ENCODE data around the gene IL1RL1.

IL1RL1 gene

DNA sequence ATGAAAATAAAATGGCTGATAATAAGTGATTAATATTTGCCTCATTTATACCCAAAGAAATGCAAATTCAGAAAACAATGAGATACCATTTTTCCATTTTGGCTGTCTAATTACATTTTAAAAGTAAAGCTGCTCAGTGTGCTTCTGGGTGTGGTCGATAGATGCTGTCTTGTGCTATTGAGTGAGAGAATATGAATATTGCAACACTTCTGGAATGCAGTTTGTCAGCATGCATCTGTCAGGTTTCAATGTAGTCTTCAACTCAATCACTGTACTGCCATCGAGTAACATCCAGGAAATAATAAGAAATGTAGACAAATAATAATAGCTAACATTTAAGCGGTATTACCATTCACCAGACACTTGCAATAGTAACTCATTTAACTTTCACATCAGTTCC, 48.2 kb downstream of the IL1RL1 start:
- TF ChIP-seq, protein P1, sequence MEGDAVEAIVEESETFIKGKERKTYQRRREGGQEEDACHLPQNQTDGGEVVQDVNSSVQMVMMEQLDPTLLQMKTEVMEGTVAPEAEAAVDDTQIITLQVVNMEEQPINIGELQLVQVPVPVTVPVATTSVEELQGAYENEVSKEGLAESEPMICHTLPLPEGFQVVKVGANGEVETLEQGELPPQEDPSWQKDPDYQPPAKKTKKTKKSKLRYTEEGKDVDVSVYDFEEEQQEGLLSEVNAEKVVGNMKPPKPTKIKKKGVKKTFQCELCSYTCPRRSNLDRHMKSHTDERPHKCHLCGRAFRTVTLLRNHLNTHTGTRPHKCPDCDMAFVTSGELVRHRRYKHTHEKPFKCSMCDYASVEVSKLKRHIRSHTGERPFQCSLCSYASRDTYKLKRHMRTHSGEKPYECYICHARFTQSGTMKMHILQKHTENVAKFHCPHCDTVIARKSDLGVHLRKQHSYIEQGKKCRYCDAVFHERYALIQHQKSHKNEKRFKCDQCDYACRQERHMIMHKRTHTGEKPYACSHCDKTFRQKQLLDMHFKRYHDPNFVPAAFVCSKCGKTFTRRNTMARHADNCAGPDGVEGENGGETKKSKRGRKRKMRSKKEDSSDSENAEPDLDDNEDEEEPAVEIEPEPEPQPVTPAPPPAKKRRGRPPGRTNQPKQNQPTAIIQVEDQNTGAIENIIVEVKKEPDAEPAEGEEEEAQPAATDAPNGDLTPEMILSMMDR (conservative IDR thresholded peaks at IDR 0.05; ENCODE audit: low read depth): no peak
- no peak overlapping the region for H3K27ac ChIP-seq
- peak; percentile 30 for DNase-seq (ENCODE audit: low spot score)
- POLR2A ChIA-PET (ENCODE audit: low non-redundant PET): interaction anchor here (0.6 kb wide), 1 partner anchor 99 kb away, joined by 3 read pairs; no protein-coding TSS in a partner anchor
- CTCF ChIA-PET: interaction anchor here (0.6 kb wide), 1 partner anchor 17 kb away, joined by 4 read pairs; no protein-coding TSS in a partner anchor

DNA sequence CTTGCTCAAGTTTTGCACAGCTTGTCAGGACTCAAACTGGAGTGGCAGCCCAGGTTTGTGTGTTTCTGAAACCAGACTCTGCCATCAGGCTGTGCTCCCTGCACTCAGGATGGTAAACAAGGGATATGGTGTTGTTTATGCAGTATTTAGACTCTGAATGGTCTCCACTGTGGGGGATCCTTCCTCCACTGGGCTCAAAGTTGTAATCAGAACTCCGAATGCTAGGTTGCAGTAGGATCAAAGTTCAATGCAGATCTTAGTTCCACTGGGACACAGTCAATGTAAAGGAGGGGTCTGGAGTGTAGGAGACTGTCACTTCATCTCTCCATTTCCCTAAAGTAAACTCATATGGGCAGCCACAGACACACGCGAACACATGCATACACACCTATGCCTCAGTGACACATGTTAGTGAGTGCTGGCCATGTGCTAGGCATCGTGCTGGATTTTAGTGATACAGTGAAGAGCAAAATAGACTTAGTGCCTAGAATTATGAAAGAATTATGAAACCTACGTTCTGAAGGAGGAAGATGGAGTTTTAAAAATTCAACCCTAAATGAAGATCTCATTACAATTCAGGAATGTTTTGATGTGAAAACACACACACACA, 50.4 kb downstream of the IL1RL1 start:
- H3K27ac ChIP-seq: no peak overlapping the region
- ChIA-PET POLR2A (ENCODE audit: low non-redundant PET) (no interaction called here), CTCF (no interaction called here)
- no peak for DNase-seq (ENCODE audit: low spot score)
- TF ChIP-seq, protein P1 (conservative IDR thresholded peaks at IDR 0.05; ENCODE audit: low read depth): no peak

DNA sequence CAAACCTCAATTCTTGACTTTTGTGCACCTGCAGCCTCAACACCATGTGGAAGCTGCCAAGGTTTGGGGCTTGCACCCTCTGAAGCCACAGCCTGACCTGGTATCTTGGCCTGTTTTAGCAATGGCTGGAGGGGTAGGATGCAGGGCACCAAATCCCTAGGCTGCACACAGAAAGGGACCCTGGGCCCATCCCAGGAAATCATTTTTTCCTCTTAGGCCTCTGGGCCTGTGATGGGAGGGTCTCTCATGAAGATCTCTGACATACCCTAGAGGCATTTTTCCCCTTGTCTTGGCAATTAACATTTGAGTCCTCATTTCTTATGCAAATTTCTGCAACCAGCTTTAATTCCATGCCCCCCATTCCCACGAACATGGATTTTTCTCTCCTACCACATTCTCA, 54.4 kb downstream of the IL1RL1 start:
- H3K27ac ChIP-seq: no peak overlapping the region
- DNase-seq (ENCODE audit: low spot score): no peak
- ChIA-PET CTCF (no interaction called here), POLR2A (ENCODE audit: low non-redundant PET) (no interaction called here)
- TF ChIP-seq, protein P1 (conservative IDR thresholded peaks at IDR 0.05; ENCODE audit: low read depth): no peak

DNA sequence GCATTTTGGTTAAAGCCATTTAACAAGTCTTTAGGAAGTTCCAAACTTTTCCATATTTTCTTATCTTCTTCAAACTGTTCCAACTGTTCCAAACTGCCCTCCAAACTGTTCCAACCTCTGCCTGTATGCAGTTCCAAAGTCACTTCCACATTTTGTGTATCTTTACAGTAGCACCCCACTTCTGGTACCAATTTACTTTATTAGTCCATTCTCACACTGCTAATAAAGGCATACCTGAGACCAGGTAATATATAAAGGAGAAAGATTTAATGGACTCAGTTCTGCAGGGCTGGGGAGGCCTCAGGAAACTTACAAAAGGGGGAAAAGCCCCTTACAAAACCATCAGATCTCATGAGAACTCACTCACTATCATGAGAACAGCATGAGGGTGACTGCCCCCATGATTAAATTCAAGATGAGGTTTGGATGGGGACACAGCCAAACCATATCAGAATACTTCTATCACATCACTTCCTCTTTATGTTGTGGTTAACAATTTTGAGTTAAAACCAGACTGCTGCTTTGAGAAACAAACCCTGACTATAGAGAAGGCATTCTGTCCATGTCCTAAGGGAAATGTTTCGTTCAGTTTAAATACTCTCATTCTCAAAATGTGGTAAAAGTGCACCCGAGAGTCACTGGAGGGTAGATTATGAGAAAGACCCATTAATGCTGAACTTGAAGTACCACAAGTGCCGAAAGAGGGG, 55.2 kb downstream of the IL1RL1 start:
- TF ChIP-seq, protein P1 (conservative IDR thresholded peaks at IDR 0.05; ENCODE audit: low read depth): no peak
- DNase-seq (ENCODE audit: low spot score): no peak
- CTCF ChIA-PET: no interaction called here
- POLR2A ChIA-PET (ENCODE audit: low non-redundant PET): no interaction called here
- no peak overlapping the region for H3K27ac ChIP-seq

DNA sequence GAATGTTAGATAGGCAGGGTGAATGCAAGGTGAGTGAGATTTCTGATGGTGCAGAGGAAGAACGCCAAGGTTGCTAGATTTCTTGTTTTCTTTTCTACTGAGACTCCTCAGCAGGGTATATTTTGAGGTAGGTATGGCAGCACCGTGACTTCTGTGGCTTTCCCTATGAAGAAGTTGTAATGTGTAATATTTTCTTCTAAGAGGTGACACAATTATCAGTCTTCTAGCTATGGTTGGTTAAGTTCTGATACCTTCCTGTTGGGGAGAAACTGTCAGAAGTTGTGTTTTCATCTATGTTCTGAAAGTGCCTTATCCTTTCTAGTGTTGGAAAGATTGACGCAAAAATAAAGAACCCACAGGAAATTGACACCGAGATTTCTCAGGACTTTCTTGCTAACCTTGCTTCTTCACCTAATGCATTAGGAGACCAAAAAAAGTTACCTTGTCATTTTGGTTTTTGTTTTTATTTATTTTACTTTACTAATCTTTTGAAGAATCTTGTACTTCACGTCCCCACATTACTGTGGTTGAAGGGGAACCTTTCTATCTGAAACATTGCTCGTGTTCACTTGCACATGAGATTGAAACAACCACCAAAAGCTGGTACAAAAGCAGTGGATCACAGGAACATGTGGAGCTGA, 56.1 kb downstream of the IL1RL1 start:
- ChIA-PET CTCF (no interaction called here), POLR2A (ENCODE audit: low non-redundant PET) (no interaction called here)
- H3K27ac ChIP-seq: no peak overlapping the region
- TF ChIP-seq, protein P1 (conservative IDR thresholded peaks at IDR 0.05; ENCODE audit: low read depth): no peak
- no peak for DNase-seq (ENCODE audit: low spot score)

DNA sequence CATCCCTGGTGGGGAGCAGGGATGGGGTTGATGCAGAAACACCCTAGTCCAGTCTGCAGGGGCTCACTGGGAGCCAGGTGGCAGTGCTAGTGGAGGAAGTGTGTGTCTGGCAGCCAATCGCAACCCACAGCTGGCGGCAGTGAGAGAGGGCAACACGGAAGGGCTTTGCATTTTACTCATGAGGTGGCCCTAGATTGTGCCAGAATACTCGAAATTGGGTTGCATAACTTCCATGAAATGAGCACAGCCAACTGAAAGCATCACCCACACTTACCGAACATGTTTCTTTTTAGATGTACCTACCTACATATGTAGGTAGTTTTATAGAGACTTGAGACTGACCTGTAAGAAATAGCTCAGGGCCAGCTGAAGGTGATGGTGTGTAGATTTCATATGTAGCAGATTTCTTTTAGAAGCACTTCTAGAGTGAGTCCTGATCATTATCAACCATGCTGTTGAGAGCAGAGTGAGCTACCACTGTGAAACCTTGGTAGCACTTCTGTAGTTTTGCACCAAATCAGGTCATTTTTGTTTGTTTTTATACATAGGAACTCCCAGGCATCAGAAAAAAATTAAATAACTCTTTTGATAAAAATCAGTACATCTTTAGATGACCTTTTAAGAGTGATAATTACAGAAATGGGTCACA, 57.2 kb downstream of the IL1RL1 start:
- TF ChIP-seq, protein P1 (conservative IDR thresholded peaks at IDR 0.05; ENCODE audit: low read depth): no peak
- H3K27ac ChIP-seq: no peak overlapping the region
- no peak for DNase-seq (ENCODE audit: low spot score)
- ChIA-PET CTCF (interaction anchor here (0.7 kb wide), 1 partner anchor 50 kb away, joined by 4 read pairs; no protein-coding TSS in a partner anchor), POLR2A (ENCODE audit: low non-redundant PET) (no interaction called here)

Data from RWPE1 (cell line).